ENCODE data around the gene SNX30. TPM values are rescaled to one million over a fixed set of nuclear protein-coding genes. Genes with fewer than 3 reads are reported as not detected.

Gene SNX30
- total RNA-seq, 1 experiment from 2014 or later = 6.4 TPM

GRCh38 chr9:112787978-112788377 is 37.4 kb downstream of the SNX30 start:
- no peaks in the 10 kb centered on the region for H3K4me1 ChIP-seq (ENCODE audit: insufficient read depth, low read length)
- no peak overlapping the region for H3K4me2 ChIP-seq (ENCODE audit: low read length)
- intact Hi-C loops (cut with micrococcal nuclease) = no loop called here
- H3F3A ChIP-seq (ENCODE audit: low read length, unreplicated experiment) = no peaks in the 10 kb centered on the region
- H3K27me3 ChIP-seq (ENCODE audit: low read length) = no peaks in the 10 kb centered on the region
- ChIA-PET CTCF (no interaction called here), POLR2A (ENCODE audit: unreplicated experiment) (no interaction called here)
- DNase-seq = no peak
- TF ChIP-seq CTCF (conservative IDR thresholded peaks at IDR 0.05; ENCODE audit: low read depth, low read length) = no peak
- no peaks in the 10 kb centered on the region for H3K9me3 ChIP-seq (ENCODE audit: low read length)
- no TSS peak for BruUV-seq (replicated peaks)
- no peak overlapping the region for H3K9ac ChIP-seq (ENCODE audit: low read length)
- H2AFZ ChIP-seq (ENCODE audit: low read length) = no peak overlapping the region
- ATAC-seq = no peak
- H3K27ac ChIP-seq (ENCODE audit: low read length) = no peak overlapping the region
- no peaks in the 10 kb centered on the region for H4K20me1 ChIP-seq (ENCODE audit: low read length)
- no peak overlapping the region for H3K4me3 ChIP-seq (ENCODE audit: low read length)
- H3K36me3 ChIP-seq (ENCODE audit: low read depth, low read length) = no peaks in the 10 kb centered on the region
- H3K9me2 ChIP-seq (replicated peaks; ENCODE audit: low read length) = no peaks in the 10 kb centered on the region
- H3K79me2 ChIP-seq (ENCODE audit: low read length) = no peaks in the 10 kb centered on the region

GRCh38 chr9:112789473-112789872 is 38.9 kb downstream of the SNX30 start:
- POLR2A ChIA-PET (ENCODE audit: unreplicated experiment) = no interaction called here
- ATAC-seq (no peak), DNase-seq (no peak)
- Histone ChIP-seq H3K27ac (ENCODE audit: low read length) (no peak overlapping the region), H3K27me3 (ENCODE audit: low read length) (no peaks in the 10 kb centered on the region), H3K4me2 (ENCODE audit: low read length) (no peak overlapping the region), H4K20me1 (ENCODE audit: low read length) (no peaks in the 10 kb centered on the region), H3K9ac (ENCODE audit: low read length) (no peak overlapping the region), H3K4me1 (ENCODE audit: insufficient read depth, low read length) (no peaks in the 10 kb centered on the region), H3K36me3 (ENCODE audit: low read depth, low read length) (no peaks in the 10 kb centered on the region), H3K79me2 (ENCODE audit: low read length) (no peaks in the 10 kb centered on the region), H2AFZ (ENCODE audit: low read length) (no peak overlapping the region), H3K9me2 (replicated peaks; ENCODE audit: low read length) (no peaks in the 10 kb centered on the region), H3K9me3 (ENCODE audit: low read length) (no peaks in the 10 kb centered on the region), H3F3A (ENCODE audit: low read length, unreplicated experiment) (no peaks in the 10 kb centered on the region), H3K4me3 (ENCODE audit: low read length) (no peak overlapping the region)
- CTCF ChIA-PET = no interaction called here
- TF ChIP-seq CTCF (conservative IDR thresholded peaks at IDR 0.05; ENCODE audit: low read depth, low read length) (no peak), EZH2 (IDR thresholded peaks at IDR 0.05; ENCODE audit: low read length, unreplicated experiment) (no peak), EZH2phosphoT487 (IDR thresholded peaks at IDR 0.05; ENCODE audit: borderline replicate concordance, low read length) (no peak)
- no TSS peak for BruUV-seq (replicated peaks)
- intact Hi-C loops (cut with micrococcal nuclease) = no loop called here

- Histone ChIP-seq H3K27me3 (ENCODE audit: low read length) (no peaks in the 10 kb centered on the region), H3K4me1 (ENCODE audit: insufficient read depth, low read length) (no peaks in the 10 kb centered on the region), H3K4me3 (ENCODE audit: low read length) (no peak overlapping the region), H2AFZ (ENCODE audit: low read length) (no peak overlapping the region), H3K9me2 (replicated peaks; ENCODE audit: low read length) (no peaks in the 10 kb centered on the region), H3K9me3 (ENCODE audit: low read length) (no peaks in the 10 kb centered on the region), H4K20me1 (ENCODE audit: low read length) (no peaks in the 10 kb centered on the region), H3K9ac (ENCODE audit: low read length) (no peak overlapping the region), H3K79me2 (ENCODE audit: low read length) (no peaks in the 10 kb centered on the region), H3F3A (ENCODE audit: low read length, unreplicated experiment) (no peaks in the 10 kb centered on the region), H3K36me3 (ENCODE audit: low read depth, low read length) (no peaks in the 10 kb centered on the region), H3K4me2 (ENCODE audit: low read length) (no peak overlapping the region), H3K27ac (ENCODE audit: low read length) (no peak overlapping the region)
- ATAC-seq = no peak
- no peak for DNase-seq
- ChIA-PET POLR2A (ENCODE audit: unreplicated experiment) (no interaction called here), CTCF (no interaction called here)
- BruUV-seq (replicated peaks) = no TSS peak
- no peak for TF ChIP-seq CTCF (conservative IDR thresholded peaks at IDR 0.05; ENCODE audit: low read depth, low read length)
- no peak for TF ChIP-seq EZH2phosphoT487 (IDR thresholded peaks at IDR 0.05; ENCODE audit: borderline replicate concordance, low read length)
- no peak for TF ChIP-seq EZH2 (IDR thresholded peaks at IDR 0.05; ENCODE audit: low read length, unreplicated experiment)
- intact Hi-C loops (cut with micrococcal nuclease) = loop anchor here (5.0 kb wide), 2 partner anchors 38 to 73 kb away; partner anchors contain the start of genes INIP and SNX30
These were observed 39.6 kb downstream of the SNX30 start for GRCh38 chr9:112789891-112790774.
